IPS DF 6.9 (cell line): ENCODE measurements around the gene CCNF.
"Not testable (repeated sequence)": the region's sequence is repeated elsewhere in the genome, so short reads cannot be mapped to it uniquely, and the experiment has no call there.

Source experiments
- DNase-seq: peaks from one replicate; pipeline ENCODE4 v3.0.0-alpha.2; 2013; ENCODE audit warnings: low read depth, low spot score
- H3K27ac ChIP-seq: one replicate; pipeline ENCODE4 v1.5.1; 2013; ENCODE audit warnings: low read length, control low read depth
- H3K27me3 ChIP-seq: 2 replicates; pipeline ENCODE4 v1.6.1; 2013; ENCODE audit warnings: mild to moderate bottlenecking, low read length; ENCODE audit not compliant: control insufficient read depth, insufficient read depth
- H3K36me3 ChIP-seq: 2 replicates; pipeline ENCODE4 v1.6.1; 2013; ENCODE audit warnings: low read length; ENCODE audit not compliant: control insufficient read depth, insufficient read depth
- H3K4me1 ChIP-seq: 2 replicates; pipeline ENCODE4 v1.6.1; 2013; ENCODE audit warnings: low read length; ENCODE audit not compliant: control insufficient read depth, insufficient read depth
- H3K4me3 ChIP-seq: 2 replicates; pipeline ENCODE4 v1.5.1; 2013; ENCODE audit warnings: mild to moderate bottlenecking, low read length
- H3K9me3 ChIP-seq: 2 replicates; pipeline ENCODE4 v1.6.1; 2013; ENCODE audit warnings: low read length, inconsistent platforms; ENCODE audit not compliant: control insufficient read depth, insufficient read depth
- WGBS: extraction: QIAGEN DNeasy Blood & Tissue Kit; methylation state at CpG from one replicate; pipeline ENCODE4 v1.1.7; 2013; ENCODE audit warnings: mixed read lengths, missing lambda C conversion rate; ENCODE audit not compliant: insufficient read length, insufficient coverage; 5-methylcytosine and 5-hydroxymethylcytosine counted together

Gene CCNF

GRCh38 chr16:2428051-2428783, 1.0 kb upstream of the CCNF start:
- H3K27ac ChIP-seq = no peak overlapping the region
- DNase-seq = peak; percentile 13
- H3K4me1 ChIP-seq = no peaks in the 10 kb centered on the region
- no peaks in the 10 kb centered on the region for H3K9me3 ChIP-seq
- WGBS = no CpG with 5 or more reads among the region's 28 CpGs
- H3K4me3 ChIP-seq = peak overlapping the region; percentile 40; the same call in 1 of the 2 replicates
- no peaks in the 10 kb centered on the region for H3K27me3 ChIP-seq
- peaks cover 6% of the 10 kb centered on the region for H3K36me3 ChIP-seq

DNA sequence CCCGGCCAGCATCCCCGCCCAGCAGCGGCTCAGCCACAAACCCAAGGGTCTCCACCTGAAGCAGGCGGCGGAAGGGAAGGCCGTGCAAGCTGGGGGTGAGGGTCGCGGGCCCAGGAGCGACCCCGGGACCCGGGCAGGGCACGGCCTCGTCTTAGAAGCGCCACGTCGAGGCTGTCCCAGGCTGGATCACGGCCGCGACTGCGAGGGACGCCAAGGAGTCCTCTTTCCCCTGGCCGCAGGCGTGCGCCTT, 538 bp upstream of the CCNF start:
- no peak for DNase-seq
- H3K27me3 ChIP-seq = no peaks in the 10 kb centered on the region
- no peak overlapping the region for H3K27ac ChIP-seq
- H3K36me3 ChIP-seq = peaks cover 6% of the 10 kb centered on the region
- H3K4me3 ChIP-seq = peak overlapping the region; percentile 40; the same call in 1 of the 2 replicates
- no CpG with 5 or more reads among the region's 24 CpGs for WGBS
- H3K4me1 ChIP-seq = no peaks in the 10 kb centered on the region
- no peaks in the 10 kb centered on the region for H3K9me3 ChIP-seq

GRCh38 chr16:2429771-2430663, 770 bp downstream of the CCNF start:
- DNase-seq = no peak
- no peaks in the 10 kb centered on the region for H3K9me3 ChIP-seq
- no CpG with 5 or more reads among the region's 46 CpGs for WGBS
- no peaks in the 10 kb centered on the region for H3K27me3 ChIP-seq
- no peak overlapping the region for H3K27ac ChIP-seq
- no peaks in the 10 kb centered on the region for H3K4me1 ChIP-seq
- H3K36me3 ChIP-seq = peaks cover 6% of the 10 kb centered on the region
- H3K4me3 ChIP-seq = peak overlapping the region; percentile 72

- Histone ChIP-seq H3K27ac (no peak overlapping the region), H3K9me3 (no peaks in the 10 kb centered on the region), H3K27me3 (no peaks in the 10 kb centered on the region), H3K4me3 (no peak overlapping the region), H3K36me3 (peaks cover 9% of the 10 kb centered on the region), H3K4me1 (no peaks in the 10 kb centered on the region)
- DNase-seq = no peak
- WGBS = no CpG with 5 or more reads among the region's 6 CpGs
Observed at GRCh38 chr16:2432286-2432685, 3.0 kb downstream of the CCNF start.

GRCh38 chr16:2432801-2433505, 3.7 kb downstream of the CCNF start:
- no peak for DNase-seq
- H3K36me3 ChIP-seq = peaks cover 10% of the 10 kb centered on the region

GRCh38 chr16:2435236-2435635, 6.0 kb downstream of the CCNF start:
- not testable (repeated sequence) for H3K9me3 ChIP-seq, H3K4me1 ChIP-seq, H3K27ac ChIP-seq, DNase-seq, H3K4me3 ChIP-seq, H3K27me3 ChIP-seq
- WGBS = no CpG with 5 or more reads among the region's 4 CpGs
- H3K36me3 ChIP-seq = peaks cover 23% of the 10 kb centered on the region

More at GRCh38 chr16:2432801-2433505, 3.7 kb downstream of the CCNF start:
- no CpG with 5 or more reads among the region's 15 CpGs for WGBS
- H3K27me3 ChIP-seq = no peaks in the 10 kb centered on the region
- no peak overlapping the region for H3K27ac ChIP-seq
- no peaks in the 10 kb centered on the region for H3K9me3 ChIP-seq
- H3K4me3 ChIP-seq = no peak overlapping the region
- no peaks in the 10 kb centered on the region for H3K4me1 ChIP-seq

- H3K4me1 ChIP-seq = no peaks in the 10 kb centered on the region
- WGBS = no CpG with 5 or more reads among the region's 9 CpGs
Observed at GRCh38 chr16:2436110-2436509, 6.9 kb downstream of the CCNF start.

DNA sequence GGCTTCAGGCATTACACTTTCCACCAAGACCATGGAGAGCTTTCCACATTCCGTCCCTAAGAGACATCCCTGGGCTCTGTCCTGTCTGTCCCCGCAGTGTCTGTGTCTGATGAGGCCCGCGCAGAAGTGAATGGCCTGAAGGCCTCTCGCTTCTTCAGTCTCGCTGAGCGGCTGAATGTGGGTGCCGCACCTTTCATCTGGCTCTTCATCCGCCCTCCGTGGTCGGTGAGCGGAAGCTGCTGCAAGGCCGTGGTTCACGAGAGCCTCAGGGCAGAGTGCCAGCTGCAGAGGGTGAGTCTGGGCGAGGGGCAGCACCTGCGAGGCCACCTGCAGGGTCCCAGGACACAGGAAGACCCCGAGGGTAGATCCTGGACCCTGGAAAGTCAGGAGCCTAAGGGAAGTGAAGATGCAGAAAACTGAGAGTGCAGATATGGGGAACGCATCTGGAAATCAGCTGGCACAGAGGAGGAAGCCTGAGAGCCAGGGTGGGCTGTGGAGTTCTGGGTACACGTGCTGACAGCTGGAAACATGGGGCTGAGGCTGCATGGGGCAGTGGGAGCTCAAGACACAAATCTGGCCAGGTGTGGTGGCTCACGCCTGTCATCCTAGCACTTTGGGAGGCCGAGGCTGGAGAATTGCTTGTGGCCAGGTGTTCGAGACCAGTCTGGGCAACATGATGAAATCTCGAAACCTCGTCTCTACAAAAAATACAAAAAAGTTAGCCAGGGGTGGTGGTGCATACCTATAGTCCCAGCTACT, 8.0 kb downstream of the CCNF start:
- H3K9me3 ChIP-seq = no peaks in the 10 kb centered on the region
- no peaks in the 10 kb centered on the region for H3K27me3 ChIP-seq
- no peak for DNase-seq
- H3K27ac ChIP-seq = no peak overlapping the region
- no CpG with 5 or more reads among the region's 24 CpGs for WGBS
- H3K4me3 ChIP-seq = no peak overlapping the region
- H3K4me1 ChIP-seq = no peaks in the 10 kb centered on the region
- peaks cover 27% of the 10 kb centered on the region for H3K36me3 ChIP-seq

More at GRCh38 chr16:2436110-2436509, 6.9 kb downstream of the CCNF start:
- no peak for DNase-seq
- peaks cover 27% of the 10 kb centered on the region for H3K36me3 ChIP-seq
- no peak overlapping the region for H3K4me3 ChIP-seq
- H3K9me3 ChIP-seq = no peaks in the 10 kb centered on the region
- H3K27me3 ChIP-seq = no peaks in the 10 kb centered on the region
- no peak overlapping the region for H3K27ac ChIP-seq

DNA sequence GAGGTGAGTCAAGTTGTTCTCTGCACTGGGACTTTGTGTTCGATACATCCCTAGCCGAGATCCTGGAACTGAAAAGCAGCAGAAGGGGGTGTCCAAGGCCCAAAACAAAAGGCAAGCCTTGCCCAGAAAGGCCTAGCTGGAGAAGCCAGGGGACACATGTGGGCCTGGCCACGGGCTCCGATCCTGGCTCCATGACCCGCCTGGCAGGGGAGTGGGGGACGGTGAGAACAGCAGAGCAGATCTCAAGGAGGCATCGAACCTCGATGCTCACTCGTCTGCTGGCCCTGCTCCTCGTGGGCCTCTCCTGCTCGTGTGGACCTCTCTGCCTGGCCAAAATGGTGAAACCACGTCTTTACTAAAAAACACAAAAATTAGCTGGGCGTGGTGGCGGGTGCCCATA, 8.9 kb downstream of the CCNF start:
- no peak for DNase-seq
- no CpG with 5 or more reads among the region's 14 CpGs for WGBS
- no peak overlapping the region for H3K27ac ChIP-seq
- no peaks in the 10 kb centered on the region for H3K27me3 ChIP-seq
- no peaks in the 10 kb centered on the region for H3K4me1 ChIP-seq
- H3K36me3 ChIP-seq = peaks cover 22% of the 10 kb centered on the region
- H3K9me3 ChIP-seq = no peaks in the 10 kb centered on the region
- no peak overlapping the region for H3K4me3 ChIP-seq

- H3K36me3 ChIP-seq = peaks cover 22% of the 10 kb centered on the region
- no peaks in the 10 kb centered on the region for H3K27me3 ChIP-seq
- WGBS = no CpG with 5 or more reads among the region's 11 CpGs
- no peaks in the 10 kb centered on the region for H3K9me3 ChIP-seq
- no peak for DNase-seq
- H3K27ac ChIP-seq = no peak overlapping the region
- H3K4me3 ChIP-seq = no peak overlapping the region
- no peaks in the 10 kb centered on the region for H3K4me1 ChIP-seq
Observed at GRCh38 chr16:2439598-2439997, 10.4 kb downstream of the CCNF start.
